Lung (tissue), 12 donors: ENCODE data around the gene LDHA. TPM values are rescaled to one million over a fixed set of nuclear protein-coding genes. Genes with fewer than 3 reads are reported as not detected.

ENCODE experiments used
- ATAC-seq: fragments of 200-7000 bp; cut with Tn5 transposase; one replicate; pipeline ENCODE4 v1.9.1; 2020; ENCODE audit warnings: moderate number of reproducible peaks; ENCODE audit not compliant: insufficient read depth, low FRiP score
- DNase-seq, 3 donors: peaks; one replicate each; pipeline ENCODE4 v3.0.0-alpha.2; 2013 to 2017
- H3K27ac ChIP-seq, 2 donors: one replicate each; pipeline ENCODE4 v1.5.1; 2013; ENCODE audit warnings: mild to moderate bottlenecking in 2 of 2, moderate library complexity in 2 of 2, control low read depth in 1 of 2, inconsistent platforms in 1 of 2, low read depth in 1 of 2, low read length in 1 of 2
- H3K27me3 ChIP-seq, 3 donors: one replicate each; pipeline ENCODE4 v1.5.1; 2013; ENCODE audit warnings: low read length in 2 of 3; ENCODE audit not compliant: control insufficient read depth in 3 of 3, insufficient read depth in 3 of 3
- H3K36me3 ChIP-seq, 4 donors: one replicate each; pipeline ENCODE4 v1.5.1; 2013; ENCODE audit warnings: low read length in 4 of 4, mild to moderate bottlenecking in 1 of 4, moderate library complexity in 1 of 4; ENCODE audit not compliant: control insufficient read depth in 4 of 4, insufficient read depth in 4 of 4
- H3K4me1 ChIP-seq, 5 donors: one replicate each; pipeline ENCODE4 v1.5.1; 2013; ENCODE audit warnings: low read length in 5 of 5, mild to moderate bottlenecking in 2 of 5, moderate library complexity in 1 of 5; ENCODE audit not compliant: control insufficient read depth in 5 of 5, insufficient read depth in 5 of 5
- H3K4me3 ChIP-seq: one replicate; pipeline ENCODE4 v1.5.1; 2013; ENCODE audit warnings: mild to moderate bottlenecking, control low read depth, moderate library complexity
- H3K9ac ChIP-seq, 2 donors: one replicate each; pipeline ENCODE4 v1.5.1; 2013; ENCODE audit warnings: low read length in 2 of 2, control low read depth in 1 of 2; ENCODE audit not compliant: insufficient read depth in 1 of 2
- H3K9me3 ChIP-seq, 4 donors: one replicate each; pipeline ENCODE4 v1.5.1; 2013; ENCODE audit warnings: low read length in 3 of 4, mild to moderate bottlenecking in 1 of 4, moderate library complexity in 1 of 4; ENCODE audit not compliant: control insufficient read depth in 4 of 4, insufficient read depth in 3 of 4
- CTCF ChIP-seq: IDR thresholded peaks from 2 replicates; pipeline ENCODE4 v1.5.1; 2012; ENCODE audit warnings: mild to moderate bottlenecking; ENCODE audit errors: control extremely low read depth, extremely low read depth
- WGBS, 2 donors: extraction: QIAGEN DNeasy Blood & Tissue Kit; methylation state at CpG; one replicate each; pipeline ENCODE4 v1.1.7; 2013; 5-methylcytosine and 5-hydroxymethylcytosine counted together
- polyA plus RNA-seq, 2 donors: library from polyadenylated mRNA; stranded (reverse); fragments of 200-250 nt; gene quantifications; one replicate each; pipeline ENCODE4 v1.2.1, GENCODE V29; 2013
- total RNA-seq, 2 donors: library from RNA; depleted of rRNA in 1 of 2; stranded (reverse); fragments of >200 nt in 1 of 2; gene quantifications; one replicate each; pipeline ENCODE4 v1.2.1, GENCODE V29; 2014 to 2021
- donor health status: control.
- donor health status: control.
- donor health status: Bipolar disorder and iron deficiency.
- donor health status: healthy.
- donor health status: DM: yes; HTN: yes; CAD: no.

Gene LDHA
- total and polyA plus RNA-seq, 4 donors = 238 to 596 (median 330) TPM

GRCh38 chr11:18419040-18419439, 24.7 kb downstream of the LDHA start:
- no peak overlapping the region for H3K9ac ChIP-seq
- H3K27me3 ChIP-seq = no peaks in the 10 kb centered on the region
- DNase-seq (no peak), ATAC-seq (no peak)
- no peaks in the 10 kb centered on the region for H3K9me3 ChIP-seq
- no peak overlapping the region for H3K4me3 ChIP-seq
- H3K27ac ChIP-seq = no peak overlapping the region
- H3K4me1 ChIP-seq = no peaks in the 10 kb centered on the region
- no peaks in the 10 kb centered on the region for H3K36me3 ChIP-seq
- no peak for TF ChIP-seq CTCF
- whole genome bisulfite sequencing, 2 donors = 75 to 92% methylated on average over 2 of the region's 2 CpGs

GRCh38 chr11:18420067-18420466, 25.7 kb downstream of the LDHA start:
- no peaks in the 10 kb centered on the region for H3K4me1 ChIP-seq
- no peaks in the 10 kb centered on the region for H3K36me3 ChIP-seq
- DNase-seq (no peak), ATAC-seq (no peak)
- no peak overlapping the region for H3K27ac ChIP-seq
- 97 to 98% methylated on average over 2 of the region's 2 CpGs for WGBS, 2 donors
- H3K27me3 ChIP-seq = no peaks in the 10 kb centered on the region
- no peaks in the 10 kb centered on the region for H3K9me3 ChIP-seq
- H3K4me3 ChIP-seq = no peak overlapping the region
- H3K9ac ChIP-seq = no peak overlapping the region
- TF ChIP-seq CTCF = no peak

- Histone ChIP-seq H3K9me3 (no peaks in the 10 kb centered on the region), H3K9ac (no peak overlapping the region), H3K27ac (no peak overlapping the region), H3K36me3 (no peaks in the 10 kb centered on the region), H3K4me3 (no peak overlapping the region), H3K27me3 (no peaks in the 10 kb centered on the region), H3K4me1 (no peaks in the 10 kb centered on the region)
- WGBS, 2 donors = 78 to 86% methylated on average over 4 of the region's 4 CpGs
- TF ChIP-seq CTCF = no peak
- DNase-seq = no peak
- ATAC-seq = no peak
Measured at GRCh38 chr11:18427240-18427639, 32.9 kb downstream of the LDHA start.

- 73 to 86% methylated on average over 5 of the region's 5 CpGs for WGBS, 2 donors
- H3K9me3 ChIP-seq = no peaks in the 10 kb centered on the region
- no peak overlapping the region for H3K9ac ChIP-seq
- no peak overlapping the region for H3K27ac ChIP-seq
- TF ChIP-seq CTCF = no peak
- H3K27me3 ChIP-seq = no peaks in the 10 kb centered on the region
- ATAC-seq = no peak
- H3K4me1 ChIP-seq = no peaks in the 10 kb centered on the region
- no peak for DNase-seq
- no peak overlapping the region for H3K4me3 ChIP-seq
- no peaks in the 10 kb centered on the region for H3K36me3 ChIP-seq
Measured at GRCh38 chr11:18429332-18429731, 35.0 kb downstream of the LDHA start.
